Hematopoietic multipotent progenitor cell (in vitro differentiated cells): ENCODE measurements around the gene BAIAP2. TPM values are rescaled to one million over a fixed set of nuclear protein-coding genes. Genes with fewer than 3 reads are reported as not detected.

ENCODE experiments used
- DNase-seq, 3 donors: peaks; one replicate each; pipeline ENCODE4 v3.0.0-alpha.2; 2011 to 2015; ENCODE audit warnings: low read depth in 2 of 3, low spot score in 2 of 3
- small RNA-seq: library from RNA; depleted of rRNA; stranded (forward); fragments of <200 nt; gene quantifications from one replicate; pipeline ENCODE3, GENCODE V24; 2012
- total RNA-seq: library from RNA; depleted of rRNA; stranded (reverse); fragments of >200 nt; gene quantifications from one replicate; pipeline ENCODE4 v1.2.3, GENCODE V29; 2012

Gene BAIAP2
- total RNA-seq, 1 donor = 5.1 TPM

DNA sequence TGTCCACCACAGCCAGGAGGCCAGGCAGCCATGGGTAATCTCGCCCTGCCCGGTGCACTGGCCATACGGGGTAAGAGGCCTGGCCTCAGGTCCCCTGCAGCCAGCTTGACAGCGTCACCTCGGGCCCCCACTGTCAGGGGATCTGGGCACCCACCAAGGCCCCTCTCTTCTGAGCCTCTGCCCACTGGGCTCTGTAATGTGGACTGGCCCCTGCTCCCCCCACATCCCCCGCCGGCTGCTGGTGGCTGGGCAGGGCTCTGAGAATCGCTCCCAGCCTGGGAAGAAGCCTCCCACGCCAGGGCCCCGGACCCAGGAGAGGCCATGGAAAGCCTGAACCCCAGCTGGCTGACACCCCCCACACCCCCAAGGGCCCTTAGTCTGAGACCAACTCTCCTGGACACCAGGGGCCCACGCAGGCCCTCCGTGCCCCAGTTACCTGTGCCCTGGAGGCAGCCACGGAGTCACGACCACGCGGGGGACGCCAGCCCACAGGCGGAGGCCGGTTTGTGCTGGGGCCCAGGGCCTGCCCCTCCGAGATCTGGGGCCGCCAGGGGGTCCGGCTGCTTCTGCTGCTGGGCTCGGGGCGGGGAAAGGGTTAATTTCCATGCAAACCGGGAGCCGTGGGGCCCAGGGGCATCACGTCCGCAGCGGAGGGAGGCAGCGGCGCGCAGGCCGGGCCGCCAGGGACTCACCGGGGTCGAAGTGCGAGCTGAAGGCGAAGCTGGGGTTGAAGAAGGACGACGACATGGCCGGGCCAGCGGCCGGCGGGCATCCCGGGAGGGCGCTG lies 130.5 kb downstream of the BAIAP2 start, which contains the start of gene PVALEF:
TSS of gene PVALEF (plus strand) at position 262 of the 787 bp plus-strand sequence. CDS start 15,720 bp downstream, outside the sequence.
- peak in 1 of 3 donors; percentile 16 for DNase-seq

- no peak for DNase-seq
Observed at GRCh38 chr17:81166033-81166492, 131.1 kb downstream of the BAIAP2 start, which contains the start of gene AATK. AATK (minus strand) TSS chr17:81166221; CDS start chr17:81165992, 229 bp downstream.

Small RNA genes within 50 kb of the gene (small RNA-seq; reads per million reads assigned to genes)
- gene MIR1250 (0.54 reads per million), gene MIR3065 (35.7 reads per million, percentile 95 among the genes with 10 or more reads in this experiment), gene MIR657 (not detected)

Other genes with a start within 250 kb of the BAIAP2 start
- gene CHMP6, start 43.3 kb upstream of the BAIAP2 start, total RNA-seq = 16.2 TPM
- gene PVALEF, start 130.4 kb downstream of the BAIAP2 start, total RNA-seq = not detected
- 7.0 TPM for gene AATK, start 131.1 kb downstream of the BAIAP2 start, total RNA-seq
- gene CEP131, start 187.8 kb downstream of the BAIAP2 start, total RNA-seq = 17.8 TPM
- gene TEPSIN, start 203.9 kb downstream of the BAIAP2 start, total RNA-seq = 38.0 TPM
- gene NDUFAF8, start 204.2 kb downstream of the BAIAP2 start, total RNA-seq = 17.0 TPM